GM19452 (cell line): ENCODE measurements around the gene CAMK2N2.
"Not testable (repeated sequence)": the region's sequence is repeated elsewhere in the genome, so short reads cannot be mapped to it uniquely, and the experiment has no call there.

Experiments
- ATAC-seq: cut with Tn5 transposase; IDR thresholded peaks from one replicate; pipeline ENCODE4 v1.9.1; 2021; ENCODE audit not compliant: unreplicated experiment

CAMK2N2 gene

GRCh38 chr3:184275381-184275701 lies 14.0 kb upstream of the CAMK2N2 start:
- ATAC-seq, result no peak

- ATAC-seq, result no peak
Observed at GRCh38 chr3:184272269-184272668, 10.9 kb upstream of the CAMK2N2 start.

DNA sequence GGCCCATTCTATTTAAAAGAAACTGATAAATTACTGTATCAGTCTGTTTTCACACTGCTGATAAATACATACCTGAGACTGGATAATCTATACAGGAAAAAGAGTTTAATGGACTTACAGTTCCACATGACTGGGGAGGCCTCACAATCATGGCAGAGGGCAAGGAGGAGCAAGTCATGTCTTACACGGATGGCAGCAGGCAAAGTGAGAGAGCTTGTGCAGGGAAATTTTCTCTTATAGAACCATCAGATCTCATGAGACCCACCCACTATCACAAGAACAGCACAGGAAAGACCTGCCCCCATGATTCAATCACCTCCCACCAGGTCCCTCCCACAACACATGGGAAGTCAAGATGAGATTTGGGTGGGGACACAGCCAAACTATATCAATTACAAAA lies 5.9 kb upstream of the CAMK2N2 start:
- ATAC-seq, result not testable (repeated sequence)

- no peak for ATAC-seq
Observed at GRCh38 chr3:184262764-184263179, 1.4 kb upstream of the CAMK2N2 start.

- ATAC-seq, result no peak
Observed at GRCh38 chr3:184261854-184262763, 756 bp upstream of the CAMK2N2 start.

DNA sequence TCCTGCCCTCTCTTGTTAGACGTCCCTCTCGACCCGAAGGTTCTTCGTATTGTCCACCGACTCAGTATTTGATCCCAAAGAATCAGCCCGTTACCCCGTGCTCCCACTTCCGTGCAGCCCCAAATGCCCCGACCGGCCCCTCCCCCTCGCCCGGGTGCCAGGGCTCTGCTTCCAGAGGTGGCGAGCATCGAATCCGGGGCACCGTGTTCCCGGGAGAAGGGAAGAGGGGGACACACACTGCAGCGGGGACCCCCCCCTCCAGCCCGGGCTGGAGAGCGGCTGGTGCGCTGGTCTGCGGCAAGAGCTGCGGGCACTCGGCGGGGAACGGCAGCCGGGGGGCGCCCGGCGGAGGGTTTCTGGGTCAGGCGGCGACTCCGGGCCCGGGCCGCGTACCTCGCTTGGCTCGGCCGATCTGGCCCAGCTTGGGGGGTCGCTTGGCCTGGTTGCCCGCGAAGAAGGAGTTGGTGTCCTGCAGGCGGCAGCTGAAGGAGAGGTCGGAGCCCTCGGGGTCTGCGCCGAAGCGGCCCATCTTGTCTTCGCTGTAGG lies 556 bp downstream of the CAMK2N2 start:
- ATAC-seq, result no peak

DNA sequence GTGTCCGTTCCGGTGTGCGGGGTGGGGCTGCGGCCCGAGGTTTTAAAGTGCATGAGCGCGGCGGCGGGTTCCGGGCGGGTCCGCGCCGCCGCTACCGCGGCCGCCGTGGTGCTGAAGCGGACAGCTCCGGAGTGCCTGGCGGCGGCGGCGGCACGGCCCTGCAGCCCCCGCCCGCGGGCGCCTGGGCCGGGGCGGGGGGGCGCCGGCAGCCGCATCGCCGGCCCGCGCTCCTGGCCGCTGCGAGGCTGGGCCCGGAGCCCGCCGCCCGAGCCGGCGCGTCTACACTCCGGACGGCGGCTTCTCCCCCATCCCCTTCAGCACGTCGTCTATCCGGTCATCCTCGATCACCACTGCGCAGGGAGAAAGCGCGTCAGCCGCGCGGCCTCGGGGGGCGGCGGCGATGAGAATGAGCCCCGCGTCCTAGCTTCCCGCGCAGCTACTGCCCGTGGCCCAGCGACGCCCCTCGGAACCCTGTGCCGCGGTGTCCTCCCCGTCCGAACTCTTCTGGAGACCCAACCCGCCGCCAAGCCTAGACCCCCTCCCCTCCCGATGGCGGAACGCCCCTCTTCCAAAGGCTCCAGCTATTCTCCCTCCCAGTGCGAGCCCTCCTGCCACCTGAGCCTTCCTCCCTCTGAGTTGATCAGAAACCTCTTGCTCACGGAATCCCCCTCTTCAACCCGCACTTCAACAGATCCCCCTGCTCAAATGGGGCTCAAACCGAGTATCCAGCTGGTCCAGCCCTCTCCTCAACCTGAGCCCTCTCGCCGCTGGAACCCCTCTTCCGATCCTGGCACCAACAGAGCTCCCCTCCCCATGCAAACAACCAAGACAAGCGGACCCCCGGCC lies 1.3 kb downstream of the CAMK2N2 start:
- ATAC-seq, result no peak

- no peak for ATAC-seq
Observed at GRCh38 chr3:184259396-184259877, 1.9 kb downstream of the CAMK2N2 start.

DNA sequence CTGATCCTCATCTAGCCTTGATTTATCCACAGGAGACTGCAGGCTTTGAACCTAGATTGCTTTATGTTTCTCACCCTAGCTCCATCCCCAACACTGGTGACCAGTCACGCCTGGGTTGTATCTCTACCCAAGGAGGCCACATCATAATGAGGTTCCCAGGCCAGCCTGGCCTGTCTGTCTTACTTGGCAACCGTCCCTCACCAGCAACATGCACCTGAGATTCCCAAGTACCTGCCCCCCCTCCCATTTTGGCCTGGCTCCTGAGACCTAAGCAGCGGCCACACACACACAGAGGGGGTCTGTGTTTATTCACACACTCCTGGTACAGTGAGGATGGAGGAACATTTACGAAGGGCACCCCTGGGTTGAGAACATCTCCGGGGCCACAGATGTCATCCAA lies 2.4 kb downstream of the CAMK2N2 start:
- ATAC-seq, result no peak

GRCh38 chr3:184257083-184257915 lies 4.1 kb downstream of the CAMK2N2 start:
- ATAC-seq, result no peak

DNA sequence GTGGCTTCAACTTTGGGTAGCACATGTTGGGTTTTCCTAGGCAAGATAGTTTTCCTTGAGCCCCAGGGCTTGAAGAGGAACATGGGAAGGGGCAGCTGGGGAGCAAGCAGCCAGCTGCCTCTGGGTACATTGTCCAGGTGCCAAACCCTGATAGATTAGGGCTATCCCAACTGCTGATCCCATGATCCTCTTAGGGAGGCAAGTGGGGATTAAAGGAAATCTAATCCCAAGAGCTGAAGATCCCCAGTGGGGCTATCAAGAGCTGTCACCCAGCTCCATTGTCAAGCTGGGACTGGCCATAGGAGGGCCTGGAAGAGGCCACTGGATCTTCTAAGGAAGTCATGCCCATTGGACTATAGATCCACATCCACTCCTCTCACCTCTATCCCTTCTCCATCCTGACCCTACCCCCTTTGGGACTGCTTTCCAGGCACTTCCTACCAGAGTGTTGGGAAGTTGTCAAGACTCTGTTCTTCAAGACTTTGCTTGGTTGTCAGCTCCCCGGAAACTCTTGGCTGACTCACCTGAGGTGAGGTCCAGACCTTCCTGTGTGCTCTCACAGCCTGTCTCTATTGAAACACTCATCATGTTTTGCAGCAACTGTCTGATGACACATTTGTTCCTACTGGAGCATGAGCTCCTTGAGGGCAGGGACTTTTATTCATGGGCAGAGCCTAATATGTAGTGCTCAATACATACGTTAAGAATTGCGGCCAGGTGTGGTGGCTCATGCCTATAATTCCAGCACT lies 5.9 kb downstream of the CAMK2N2 start:
- ATAC-seq, result no peak

GRCh38 chr3:184250167-184250828 lies 11.1 kb downstream of the CAMK2N2 start:
- peak; percentile 74 for ATAC-seq

DNA sequence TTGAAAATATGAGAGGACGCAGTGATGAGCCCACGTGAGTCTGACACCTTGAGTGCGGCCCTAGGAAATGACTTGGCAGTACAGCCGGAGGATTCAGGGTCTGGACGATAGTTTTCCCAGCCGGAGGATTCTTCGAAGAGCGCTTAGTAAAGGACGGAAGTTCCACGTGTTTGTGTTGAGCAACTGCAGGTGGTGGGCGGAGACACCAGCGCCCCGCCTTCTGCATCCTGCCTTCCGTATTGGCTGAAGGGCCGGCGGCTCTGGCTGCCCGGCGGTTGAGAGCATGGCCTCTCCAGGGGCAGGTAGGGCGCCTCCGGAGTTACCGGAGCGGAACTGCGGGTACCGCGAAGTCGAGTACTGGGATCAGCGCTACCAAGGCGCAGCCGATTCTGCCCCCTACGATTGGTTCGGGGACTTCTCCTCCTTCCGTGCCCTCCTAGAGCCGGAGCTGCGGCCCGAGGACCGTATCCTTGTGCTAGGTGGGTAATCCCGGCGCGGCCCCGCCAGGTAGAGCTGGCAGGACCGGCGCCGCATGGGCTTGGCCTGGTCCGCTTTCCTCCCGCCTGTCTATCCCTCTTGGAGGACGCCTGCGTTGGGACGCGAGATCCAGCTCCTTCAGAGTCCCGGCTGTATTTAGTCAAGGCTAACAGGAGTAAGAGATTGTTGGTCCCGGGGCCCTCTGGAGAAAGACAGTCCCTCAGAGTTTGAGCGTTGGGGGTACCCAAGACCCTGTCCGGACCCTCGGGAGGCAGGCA lies 11.8 kb downstream of the CAMK2N2 start, which contains the start of gene EEF1AKMT4:
EEF1AKMT4 (plus strand) TSS at position 261 of the 755 bp plus-strand sequence; CDS start at position 284, 23 bp downstream.
- ATAC-seq, result peak; percentile 85

DNA sequence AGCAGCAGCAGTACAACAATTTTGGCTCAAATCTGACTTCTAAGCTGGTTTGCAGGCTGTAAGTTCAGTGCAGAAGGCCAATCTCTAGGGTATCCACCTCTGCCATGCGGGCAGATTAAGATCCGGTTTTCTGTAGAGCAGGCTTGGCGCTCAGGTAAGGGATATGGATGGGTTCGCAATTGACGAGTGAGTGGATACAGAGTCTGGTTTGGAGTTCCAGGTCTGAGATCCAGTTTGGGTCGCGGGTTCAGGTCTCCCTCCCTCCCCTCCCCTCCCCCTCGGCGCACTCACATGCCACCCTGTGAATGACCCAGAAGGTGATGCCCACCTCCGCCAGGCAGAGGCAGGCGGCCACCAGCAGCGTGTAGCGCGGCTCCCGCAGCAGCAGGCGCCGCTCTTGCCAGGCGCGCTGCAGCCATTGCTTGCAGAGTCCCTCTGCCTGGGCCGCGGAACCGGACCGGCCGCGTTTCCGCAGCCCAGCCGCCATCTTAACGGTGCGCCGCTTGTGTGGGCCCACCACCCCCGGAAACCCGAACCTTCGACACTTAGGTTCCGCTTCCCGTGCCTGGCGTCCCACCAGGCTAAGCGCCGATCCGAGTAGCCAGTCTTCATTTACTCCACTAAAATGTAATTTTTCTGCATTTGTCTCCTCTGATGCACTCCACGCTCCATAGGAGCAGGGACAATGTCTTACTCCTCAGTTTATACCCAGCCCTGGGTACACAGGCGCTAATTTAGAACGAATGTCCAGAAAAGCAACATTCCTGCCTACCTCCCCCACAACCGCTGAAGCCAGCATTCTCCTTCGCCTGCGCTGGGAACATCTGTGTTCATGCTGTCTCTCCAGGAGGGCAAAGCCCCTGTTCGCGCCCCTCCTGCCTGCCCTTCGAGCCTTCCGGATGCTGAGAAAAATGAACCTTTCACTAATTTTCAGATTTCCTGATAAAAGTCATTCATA lies 12.6 kb downstream of the CAMK2N2 start, which contains the start of gene ALG3:
ALG3 (minus strand) TSS at position 509 of the 958 bp plus-strand sequence; CDS start at position 487, 22 bp downstream.
- peak; percentile 43 for ATAC-seq

DNA sequence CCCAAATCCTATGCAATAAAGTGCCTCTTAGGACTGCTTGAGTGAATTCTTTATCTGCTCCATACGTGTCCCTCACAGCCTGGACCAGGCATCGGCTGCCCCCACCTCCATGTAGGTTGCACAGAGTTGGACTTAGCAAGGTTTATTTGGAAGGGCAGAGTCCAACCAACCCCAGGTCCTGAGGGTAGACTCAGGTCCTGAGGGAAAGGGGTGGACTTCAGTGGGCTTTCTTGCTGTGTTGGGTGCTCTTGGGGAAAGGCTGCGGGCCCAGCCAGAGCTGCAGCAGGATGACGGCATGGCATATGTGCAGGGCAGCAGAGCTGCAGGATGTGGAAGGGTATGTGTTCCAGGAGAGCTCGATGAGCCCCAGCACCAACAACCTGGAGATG lies 19.1 kb downstream of the CAMK2N2 start:
- ATAC-seq, result no peak

DNA sequence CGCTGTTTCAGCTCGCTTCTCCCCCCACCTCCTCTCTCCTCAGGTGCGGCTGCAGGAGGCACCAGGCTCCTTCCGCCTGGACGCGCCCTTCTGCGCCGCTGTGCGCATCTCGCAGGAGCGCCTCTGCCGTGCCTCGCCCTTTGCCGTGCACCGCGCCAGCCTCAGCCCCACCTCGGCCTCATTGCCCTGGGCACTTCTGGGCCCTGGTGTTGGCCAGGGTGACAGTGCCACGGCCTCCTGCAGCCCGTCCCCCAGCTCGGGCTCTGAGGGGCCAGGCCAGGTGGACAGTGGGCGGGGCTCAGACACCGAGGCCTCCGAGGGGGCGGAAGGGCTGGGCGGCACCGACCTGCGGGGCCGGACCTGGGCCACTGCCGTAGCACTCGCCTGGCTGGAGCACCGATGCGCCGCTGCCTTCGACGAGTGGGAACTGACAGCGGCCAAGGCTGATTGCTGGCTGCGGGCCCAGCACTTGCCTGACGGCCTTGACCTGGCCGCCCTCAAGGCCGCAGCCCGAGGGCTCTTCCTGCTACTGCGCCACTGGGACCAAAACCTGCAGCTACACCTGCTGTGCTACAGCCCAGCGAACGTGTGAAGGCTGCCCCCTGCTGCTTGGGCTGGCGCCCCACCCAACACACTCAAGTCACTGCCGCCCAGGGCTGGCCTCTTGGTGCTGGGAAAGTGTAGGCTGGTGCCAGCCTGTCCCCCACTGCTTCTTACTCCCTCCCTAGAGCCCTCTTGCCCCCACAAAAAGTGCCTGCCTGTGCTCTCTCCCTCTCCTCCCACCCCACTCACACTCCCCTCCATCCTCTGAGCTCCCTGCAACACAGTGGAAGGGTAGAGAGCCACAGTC lies 19.7 kb downstream of the CAMK2N2 start:
- ATAC-seq, result no peak

DNA sequence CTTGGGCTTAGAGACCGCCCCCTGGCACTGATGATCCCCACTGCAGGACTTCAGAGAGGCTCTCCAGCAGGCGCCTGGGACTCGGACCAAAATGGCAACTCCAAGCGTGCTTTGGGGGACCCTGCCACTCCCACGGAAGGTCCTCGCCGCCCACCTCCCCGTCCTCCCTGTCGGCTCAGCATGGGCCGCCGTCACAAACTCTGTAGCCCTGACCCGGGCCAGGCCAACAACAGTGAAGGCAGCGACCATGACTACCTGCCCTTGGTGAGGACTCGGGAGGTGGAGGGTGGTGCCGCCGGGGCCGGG lies 20.3 kb downstream of the CAMK2N2 start:
- ATAC-seq, result no peak
